GM21723 (cell line): Measurements from ENCODE around the gene SMIM45.

Source experiments
- ATAC-seq: cut with Tn5 transposase; IDR thresholded peaks from one replicate; pipeline ENCODE4 v1.9.1; 2021; ENCODE audit warnings: mild to moderate bottlenecking, moderate library complexity; ENCODE audit not compliant: unreplicated experiment

Gene SMIM45

DNA sequence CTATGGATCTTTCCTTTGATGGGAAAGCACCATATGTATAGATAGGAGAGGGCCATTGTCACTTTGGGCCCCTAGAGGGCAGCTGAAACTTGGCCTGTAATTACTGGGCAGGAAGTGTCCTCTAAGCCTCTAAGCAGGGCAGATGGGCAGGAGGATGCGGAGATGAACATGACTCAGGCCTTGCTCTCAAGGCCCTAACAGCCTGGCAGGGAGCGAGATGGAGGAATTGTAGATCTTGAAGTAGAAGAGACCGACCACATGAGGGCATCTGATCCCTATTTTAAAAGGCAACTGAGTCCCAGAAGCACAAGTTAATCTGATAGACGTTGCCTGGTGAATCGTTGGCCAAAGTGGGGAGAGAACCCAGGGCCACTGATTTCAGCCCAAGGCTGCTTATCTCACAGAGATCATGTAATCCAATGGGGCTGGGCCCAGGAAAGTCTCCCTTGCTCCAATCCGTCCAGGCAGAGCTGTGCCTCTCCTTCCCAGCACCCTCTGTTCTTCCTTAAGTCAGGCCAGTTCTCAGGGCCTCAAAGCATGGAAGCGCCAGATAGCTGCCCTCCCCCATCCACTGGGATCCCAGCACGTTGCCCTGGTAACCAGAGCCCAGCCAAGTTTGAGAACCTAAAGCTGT, 14.8 kb downstream of the SMIM45 start:
- ATAC-seq = no peak

DNA sequence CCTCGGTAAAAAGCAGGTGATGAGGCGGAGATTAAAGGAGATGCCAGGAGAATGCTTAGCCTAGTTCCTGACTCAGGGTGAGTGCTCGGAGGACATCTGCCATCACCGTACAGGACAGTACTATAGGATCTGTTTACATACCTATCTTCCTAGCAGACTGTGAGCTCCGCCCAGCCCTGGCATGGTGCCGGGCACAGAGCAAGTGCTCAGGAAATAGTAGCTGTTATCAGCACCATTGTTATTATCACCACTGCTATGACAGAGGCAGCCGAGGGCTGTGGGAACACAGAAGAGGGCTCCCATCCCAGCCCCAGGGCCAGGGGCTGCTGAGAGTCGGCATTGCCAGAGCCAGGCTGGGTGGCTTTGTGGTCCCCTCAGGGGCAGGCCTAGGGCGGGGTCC, 16.7 kb downstream of the SMIM45 start:
- no peak for ATAC-seq

DNA sequence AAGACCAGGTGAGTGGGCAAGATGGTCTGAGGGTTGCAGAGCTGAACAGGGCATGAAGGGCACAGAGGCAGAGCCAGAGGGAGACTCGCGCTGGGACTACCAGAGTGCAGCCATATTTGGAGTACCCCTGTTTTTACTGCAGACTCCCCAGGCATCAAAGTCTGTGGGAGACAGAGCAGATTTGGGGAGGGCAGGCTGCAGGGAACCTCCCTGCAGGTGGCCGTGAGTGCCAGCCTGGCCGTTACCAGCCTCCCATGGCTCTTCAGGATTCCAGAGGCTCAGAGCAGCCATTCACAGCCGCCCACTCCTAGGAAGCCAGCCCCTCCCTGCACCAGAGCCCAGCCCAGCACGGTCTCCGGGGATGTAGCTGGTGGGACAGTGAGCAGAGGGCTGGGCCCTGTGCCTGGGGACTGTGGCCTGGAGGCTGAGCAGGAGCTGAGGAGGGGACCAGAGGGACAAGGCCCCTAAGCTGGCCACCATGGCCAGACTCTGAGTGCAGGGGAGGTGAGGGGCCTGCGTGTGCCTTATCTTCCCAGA, 17.2 kb downstream of the SMIM45 start, which contains the start of gene SEPTIN3:
Gene SEPTIN3 (plus strand): TSS at position 334 of the 537 bp plus-strand sequence. CDS start 2,050 bp downstream, outside the sequence.
- ATAC-seq = no peak

DNA sequence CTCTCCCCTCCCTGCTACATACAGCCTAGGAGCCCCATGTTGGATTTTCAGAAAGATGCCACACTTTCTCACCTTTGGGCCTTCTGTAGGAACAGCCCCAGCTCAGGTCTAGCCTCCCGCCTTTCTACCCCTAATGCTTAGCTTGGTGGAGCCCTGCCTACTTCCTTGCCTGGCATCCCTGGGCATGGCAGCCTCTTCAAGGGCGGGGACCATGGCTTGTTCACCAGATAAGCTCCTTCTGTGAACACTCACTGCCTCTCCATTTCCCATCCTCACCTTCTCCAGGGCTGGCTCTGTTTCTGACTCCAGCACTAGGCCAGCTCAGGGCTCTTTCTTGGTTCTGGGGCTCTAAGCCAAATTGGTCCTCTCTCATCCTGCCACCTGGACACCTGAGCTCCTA, 18.7 kb downstream of the SMIM45 start:
- ATAC-seq = no peak

DNA sequence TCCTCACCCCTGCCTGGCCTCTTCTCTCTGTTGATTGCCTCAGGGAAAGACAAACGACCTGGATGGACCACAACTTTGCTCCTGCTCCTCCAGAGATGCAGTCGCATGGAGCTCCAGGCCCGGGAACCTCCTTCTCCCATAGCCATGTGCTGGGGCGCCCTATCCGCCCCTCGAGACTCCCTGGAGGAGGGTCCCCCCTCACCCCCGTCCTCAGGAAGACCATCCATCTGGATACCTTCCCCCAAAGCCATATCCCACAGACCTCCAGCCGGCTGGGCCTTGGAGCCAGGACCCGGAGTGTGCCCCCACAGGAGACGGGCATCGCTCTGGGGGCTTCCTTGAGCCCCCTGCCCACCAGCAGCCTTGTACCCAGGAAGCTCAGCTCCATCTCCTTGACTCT, 19.5 kb downstream of the SMIM45 start:
- ATAC-seq = no peak

DNA sequence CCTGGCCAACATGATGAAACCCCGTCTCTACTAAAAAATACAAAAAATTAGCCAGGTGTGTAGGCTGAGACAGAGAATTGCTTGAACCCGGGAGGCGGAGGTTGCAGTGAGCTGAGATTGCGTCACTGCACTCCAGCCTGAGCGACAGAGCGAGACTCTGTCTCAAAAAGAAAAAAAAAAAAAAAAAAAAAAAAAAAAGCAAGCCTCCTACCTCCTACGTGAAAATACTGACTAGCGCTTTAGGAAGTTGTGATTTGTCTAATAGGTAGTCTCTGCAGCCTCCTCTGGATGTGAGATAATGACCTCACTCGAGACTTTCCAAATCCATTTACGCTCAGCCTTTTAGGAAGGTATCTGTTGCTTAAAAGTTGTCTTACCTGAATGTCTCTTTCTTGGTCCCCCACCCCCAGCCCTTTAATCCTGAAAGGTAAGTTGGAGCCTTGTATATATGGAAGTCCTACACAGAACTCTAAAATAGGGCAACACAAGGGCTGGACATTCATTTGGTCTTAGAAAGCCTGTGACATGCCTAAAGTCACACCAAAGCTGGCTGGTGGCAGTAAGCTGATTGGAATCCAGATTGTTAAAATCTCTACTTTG, 22.8 kb downstream of the SMIM45 start:
- no peak for ATAC-seq

DNA sequence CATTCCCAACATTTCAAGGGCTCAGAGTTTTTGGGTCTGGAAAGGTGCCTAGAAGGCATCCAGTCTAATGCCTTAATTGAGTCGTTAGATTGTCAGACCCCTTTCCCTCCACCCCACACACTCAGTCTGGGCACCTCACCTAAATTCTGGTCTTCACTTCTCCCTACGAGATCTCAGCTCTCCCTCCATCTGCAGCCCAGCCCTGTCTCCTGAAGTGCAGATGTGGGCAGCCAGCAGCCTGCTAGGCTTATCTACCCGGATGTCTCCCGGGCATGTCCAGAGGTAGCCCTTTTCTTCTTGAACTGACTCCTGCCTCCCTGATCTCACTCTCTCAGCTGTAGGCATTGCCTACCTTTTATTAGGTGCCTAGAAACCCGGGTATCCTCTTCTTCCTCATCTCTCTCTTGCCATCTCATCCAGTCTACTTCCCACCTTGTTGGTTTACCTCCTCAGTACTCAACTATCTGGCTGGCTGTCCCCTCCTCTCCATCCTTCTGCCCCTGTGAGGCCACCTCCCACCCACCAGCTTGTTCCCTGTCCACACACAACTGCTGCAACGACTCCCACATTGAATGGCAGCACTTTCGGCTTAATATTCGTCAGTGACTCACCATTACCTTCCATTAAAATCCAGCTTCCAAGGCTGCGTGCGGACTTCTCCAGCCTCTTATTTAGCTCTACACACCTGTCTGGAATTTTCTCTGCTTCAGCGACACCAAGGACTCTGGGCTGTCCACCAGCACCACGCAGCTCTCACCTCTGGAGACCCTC, 23.5 kb downstream of the SMIM45 start:
- no peak for ATAC-seq

DNA sequence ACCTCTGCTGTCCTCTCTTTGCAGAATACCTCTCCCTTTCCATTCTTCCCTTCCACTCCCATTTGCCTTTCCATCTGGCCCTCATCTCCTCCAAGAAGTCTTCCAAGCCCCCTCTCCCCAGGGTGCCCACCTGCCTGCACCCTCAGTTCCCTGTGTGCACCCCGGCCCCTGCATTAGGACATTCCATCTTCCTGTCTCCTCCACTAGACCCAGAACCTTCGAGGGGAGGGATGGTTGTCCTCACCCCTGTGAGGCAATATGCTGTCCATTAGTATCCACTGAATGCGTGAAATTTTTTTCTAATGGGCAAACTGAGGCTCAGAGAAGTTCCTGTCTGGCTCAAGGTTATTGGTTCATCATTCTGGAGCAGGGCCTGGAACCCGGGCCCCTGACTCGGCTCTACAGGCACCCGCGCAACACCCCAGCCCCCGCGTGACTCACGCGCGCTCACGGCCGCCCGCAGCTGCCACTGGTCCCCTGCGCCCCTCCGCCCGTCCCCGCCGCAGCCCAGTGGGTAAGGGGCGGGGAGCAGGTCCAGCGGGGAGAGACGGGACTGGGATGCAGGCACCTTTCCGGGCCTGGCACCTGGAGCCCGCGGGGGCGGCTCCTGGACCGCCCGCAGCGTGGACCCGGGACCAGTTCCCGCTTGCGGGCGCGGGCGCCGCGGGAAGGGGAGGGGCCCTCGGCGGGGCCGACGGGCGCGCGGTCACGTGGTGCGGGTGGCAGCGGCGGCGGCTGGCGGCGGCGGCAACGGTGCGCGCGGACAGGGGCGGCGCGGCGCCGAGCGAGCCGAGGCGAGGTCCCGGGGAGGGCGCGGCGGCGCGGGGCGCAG, 24.3 kb downstream of the SMIM45 start:
- ATAC-seq = peak; percentile 52

DNA sequence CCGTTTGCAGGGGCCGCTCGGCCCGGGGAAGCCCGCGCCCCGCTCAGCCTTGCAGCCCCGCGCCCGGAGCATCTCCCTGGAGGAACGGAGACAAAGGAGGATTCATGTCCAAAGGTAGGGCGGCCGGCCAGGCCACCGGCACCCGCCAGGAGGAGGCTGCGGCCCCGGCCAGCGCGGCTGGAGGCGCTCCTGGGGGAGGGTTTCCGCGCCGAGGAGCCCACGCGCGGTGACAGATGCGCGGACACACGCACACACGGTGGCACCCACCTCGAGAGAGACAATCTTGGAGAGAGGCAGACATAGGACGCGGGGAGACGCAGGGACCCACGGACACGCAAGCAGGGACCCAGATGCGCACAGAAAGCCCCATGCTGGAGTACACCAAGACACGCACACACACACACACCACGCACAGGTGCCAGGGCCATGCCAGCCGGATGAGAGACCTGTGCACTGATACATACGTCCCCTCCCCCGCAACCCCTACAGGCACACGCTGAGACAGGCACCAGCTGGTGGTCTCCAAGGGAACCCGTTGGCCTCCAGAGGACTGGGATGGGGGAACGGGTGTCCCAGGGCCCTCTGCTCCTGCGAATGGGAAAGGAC, 25.1 kb downstream of the SMIM45 start:
- ATAC-seq = no peak

DNA sequence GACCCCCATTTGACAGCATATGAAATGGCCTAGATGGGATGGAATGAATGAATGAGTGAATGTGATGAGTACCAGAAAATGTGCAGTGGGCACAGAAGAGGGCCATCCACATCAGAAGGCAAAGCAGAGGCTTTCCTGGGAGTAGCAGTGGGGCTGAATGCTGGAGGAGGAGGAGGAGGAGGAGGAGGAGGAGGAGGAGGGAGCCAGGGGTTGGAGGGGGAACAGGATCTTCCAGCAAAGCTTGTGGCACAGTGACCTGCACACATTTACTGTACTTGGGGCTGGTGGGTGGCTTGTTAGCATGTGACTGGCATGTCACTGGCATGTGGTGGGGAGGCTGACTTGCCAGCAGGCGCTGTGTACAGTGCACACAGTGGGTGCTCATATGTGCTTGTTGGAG, 26.8 kb downstream of the SMIM45 start:
- ATAC-seq = no peak

DNA sequence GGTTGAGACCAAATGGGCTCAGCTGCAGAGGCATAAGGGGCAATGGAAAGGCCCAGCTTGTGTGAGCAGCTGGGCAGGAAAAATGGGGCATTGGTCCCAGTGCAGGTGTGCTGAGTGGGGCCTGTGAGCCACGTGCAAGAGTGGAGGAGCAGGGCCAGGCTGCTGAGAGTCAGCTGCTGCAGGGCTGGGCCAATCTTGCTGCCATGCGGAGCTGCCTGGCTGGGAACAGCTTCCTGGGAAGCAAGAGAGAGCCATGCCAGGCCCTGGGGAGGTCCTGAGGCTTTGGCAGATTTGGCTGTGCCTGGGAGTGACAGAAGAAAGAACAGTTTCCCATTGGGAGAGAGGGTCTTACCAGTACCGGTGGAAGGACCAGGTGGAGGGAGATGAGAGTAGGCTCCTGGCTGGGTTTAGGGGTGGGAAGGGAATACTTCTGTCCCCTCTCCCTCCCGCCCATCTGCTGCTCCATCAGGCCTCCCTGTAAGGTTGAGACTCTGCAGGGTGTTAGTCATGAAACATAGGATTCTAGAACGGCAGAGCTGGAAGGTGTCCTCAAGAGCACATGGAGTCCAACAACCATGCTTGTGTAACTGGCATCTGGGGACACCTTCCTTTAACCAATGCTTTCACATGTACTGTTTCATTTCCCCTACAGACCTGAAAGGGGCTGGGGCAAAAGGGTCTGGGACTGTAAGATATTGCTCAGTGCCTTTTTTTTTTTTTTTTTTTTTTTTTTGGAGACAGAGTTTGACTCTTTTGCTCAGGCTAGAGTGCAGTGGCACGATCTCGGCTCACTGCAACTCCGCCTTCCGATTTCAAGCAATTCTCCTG, 27.7 kb downstream of the SMIM45 start:
- no peak for ATAC-seq

DNA sequence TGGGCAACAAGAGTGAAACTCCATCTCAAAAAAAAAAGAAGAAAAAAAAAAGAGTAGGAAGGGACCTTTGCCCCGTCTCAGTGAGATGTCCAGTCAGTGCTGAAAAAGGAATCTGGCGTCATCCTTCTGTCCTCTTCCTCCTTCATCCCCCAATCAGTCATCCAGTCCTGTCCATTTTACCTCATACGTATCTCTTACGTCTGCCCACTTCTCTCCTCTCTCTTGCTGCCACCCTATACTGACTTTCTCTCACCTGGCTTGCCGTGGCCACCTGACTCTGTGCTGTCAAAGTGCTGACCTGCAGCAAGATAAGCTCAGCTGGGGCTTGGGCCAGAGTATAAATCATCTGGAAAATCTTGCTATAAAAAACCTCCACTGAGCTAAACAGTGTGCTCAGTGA, 30.9 kb downstream of the SMIM45 start:
- ATAC-seq = no peak

DNA sequence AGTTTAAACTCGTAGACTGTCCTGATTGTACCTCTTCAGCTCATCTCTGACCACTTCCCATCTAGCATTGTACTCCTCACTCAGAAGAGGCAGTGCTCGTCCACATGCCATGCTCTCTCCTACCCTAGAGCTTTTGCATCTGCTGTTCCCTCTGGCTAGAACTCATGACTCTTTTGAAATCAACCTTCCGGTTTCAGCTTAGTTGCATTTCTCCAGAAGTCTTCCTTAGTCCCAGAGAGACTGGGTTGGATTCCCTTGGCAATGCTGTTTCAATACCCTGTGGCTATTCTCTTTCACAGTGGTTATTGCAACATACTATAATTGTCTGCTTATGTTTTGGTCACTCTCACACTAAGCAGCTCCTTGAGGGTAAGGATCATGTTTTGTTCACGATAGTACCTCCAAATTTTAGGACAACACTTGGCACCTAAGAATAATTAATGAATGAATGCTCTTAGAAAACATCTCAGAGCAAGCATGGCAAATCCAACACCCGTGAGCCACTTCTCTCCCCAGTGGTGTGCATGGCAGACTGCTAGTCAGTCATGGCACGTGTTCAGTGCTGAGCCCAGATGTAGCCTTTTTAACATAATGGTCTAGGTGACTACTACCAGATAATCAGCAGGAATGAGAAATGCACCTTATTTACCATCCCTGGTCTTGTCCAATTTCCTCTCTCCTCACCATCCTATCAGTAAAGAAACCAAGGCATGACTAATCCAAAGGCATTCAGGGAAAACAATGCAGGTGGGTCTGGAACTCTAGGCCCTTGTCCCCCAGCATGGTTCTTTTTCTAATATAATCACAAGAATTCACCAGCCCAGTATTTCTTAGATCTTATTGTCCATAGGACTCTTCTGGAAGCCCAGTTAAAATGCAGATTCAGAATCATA, 31.8 kb downstream of the SMIM45 start:
- no peak for ATAC-seq

DNA sequence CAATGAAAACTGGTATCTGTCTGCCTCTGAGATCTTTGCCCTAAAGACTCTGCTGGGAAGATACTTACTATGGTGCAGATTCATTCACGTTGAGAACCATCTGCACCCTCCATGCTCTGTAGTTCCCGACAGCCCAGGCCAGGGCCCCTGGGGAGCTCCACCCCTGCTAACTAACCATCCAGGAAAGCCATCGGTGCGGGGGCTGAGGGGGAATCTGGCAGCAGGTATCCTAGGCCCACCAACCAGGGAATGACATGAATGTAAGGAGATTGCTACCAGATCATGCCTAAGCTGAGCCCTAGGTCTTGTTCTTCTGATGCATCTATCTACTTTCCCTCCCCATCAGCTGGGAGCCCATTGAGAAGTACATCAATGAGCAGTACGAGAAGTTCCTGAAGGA, 35.3 kb downstream of the SMIM45 start:
- no peak for ATAC-seq

DNA sequence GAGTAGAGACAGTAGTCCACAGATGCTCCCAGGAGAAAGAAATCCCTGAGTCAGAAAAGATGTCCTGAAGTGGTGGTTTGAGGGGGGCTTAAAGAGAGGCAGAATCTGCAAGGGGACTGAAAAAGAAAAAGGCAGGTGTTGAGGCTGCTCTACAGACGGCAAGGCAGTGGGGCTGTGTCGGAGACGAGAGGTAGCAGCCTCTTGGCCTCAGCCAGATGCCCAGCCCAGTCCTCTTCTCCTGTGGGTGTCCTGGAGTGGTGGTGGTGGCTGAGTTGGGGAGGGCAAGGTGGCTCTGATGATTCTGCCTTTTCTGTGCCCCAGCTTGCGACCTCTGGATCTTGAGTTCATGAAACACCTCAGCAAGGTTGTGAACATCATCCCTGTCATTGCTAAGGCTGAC, 37.3 kb downstream of the SMIM45 start:
- no peak for ATAC-seq

DNA sequence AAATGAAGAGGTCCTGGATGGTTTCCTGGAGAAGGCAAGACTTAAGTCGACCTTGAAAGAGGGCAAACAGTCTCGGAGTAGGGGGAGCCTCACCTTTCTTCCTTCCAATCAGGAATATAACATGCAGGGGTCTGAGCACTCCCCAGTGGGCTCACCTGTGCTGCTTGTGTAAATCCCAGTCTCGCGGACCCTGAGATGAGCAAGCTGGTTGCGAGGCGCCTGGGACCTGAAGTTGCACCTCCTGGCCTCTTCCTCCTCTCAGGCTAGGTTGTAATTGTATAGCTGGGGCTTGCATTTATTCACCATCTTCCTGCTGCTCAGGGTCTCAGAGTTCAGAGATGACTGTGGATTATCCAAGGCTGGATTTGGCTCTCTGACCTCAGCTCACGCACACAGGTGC, 39.2 kb downstream of the SMIM45 start:
- ATAC-seq = no peak

DNA sequence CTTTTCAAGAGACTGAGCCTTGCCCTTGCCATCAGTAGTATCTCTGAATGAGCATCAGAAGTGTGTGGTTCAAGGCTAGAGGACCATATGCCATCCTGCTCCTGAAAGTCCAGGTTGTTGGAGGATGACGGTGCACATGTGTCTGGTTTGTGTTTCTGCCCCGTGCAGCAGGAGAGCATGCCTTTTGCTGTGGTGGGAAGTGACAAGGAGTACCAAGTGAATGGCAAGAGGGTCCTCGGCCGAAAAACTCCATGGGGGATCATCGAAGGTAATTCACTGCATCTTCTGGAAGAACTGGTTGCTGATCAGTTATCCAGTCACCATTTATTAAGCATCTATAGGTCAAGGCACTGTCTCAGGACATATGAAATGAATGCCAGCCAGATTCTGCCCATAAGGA, 40.5 kb downstream of the SMIM45 start:
- no peak for ATAC-seq

DNA sequence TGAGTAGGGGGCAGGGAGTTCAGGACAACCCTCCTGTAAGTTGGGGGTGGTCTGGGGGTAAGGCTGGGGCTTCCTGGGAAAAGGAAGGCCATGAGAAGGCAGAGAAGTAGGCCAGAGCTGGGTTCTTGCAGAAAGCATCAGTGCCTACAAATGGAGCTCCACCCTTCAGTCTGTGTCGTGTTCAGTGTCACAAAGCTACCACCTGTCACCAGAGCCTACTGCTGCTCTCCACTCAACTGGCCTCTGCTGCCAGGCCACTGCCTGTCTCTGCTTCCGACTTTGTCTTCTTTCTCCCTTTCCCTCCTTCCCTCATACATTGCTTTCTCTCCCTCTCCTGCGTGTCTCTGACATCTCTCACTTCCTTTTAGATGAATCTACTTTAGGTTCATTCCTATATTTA, 43.3 kb downstream of the SMIM45 start:
- ATAC-seq = no peak

DNA sequence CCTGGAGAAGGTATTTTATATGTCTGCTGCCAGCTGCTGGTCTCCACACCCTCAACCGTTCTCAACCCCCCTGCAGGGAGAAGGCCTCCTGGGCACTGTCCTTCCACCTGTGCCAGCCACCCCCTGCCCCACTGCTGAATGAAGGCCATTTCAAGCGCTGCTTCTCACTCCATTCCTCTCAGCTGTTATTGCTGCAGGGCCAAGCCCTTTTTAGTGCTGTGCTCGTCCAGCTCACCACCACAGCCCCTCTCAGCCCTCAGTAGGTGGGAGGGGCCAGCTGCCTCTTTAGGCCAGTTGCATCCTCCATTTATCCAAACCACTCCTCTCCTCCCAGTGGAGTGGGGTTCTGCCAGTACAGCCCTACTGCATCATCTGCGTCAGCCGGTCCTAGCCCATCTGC, 44.9 kb downstream of the SMIM45 start:
- ATAC-seq = no peak
